ENCODE data around the gene STYXL2.

DNA sequence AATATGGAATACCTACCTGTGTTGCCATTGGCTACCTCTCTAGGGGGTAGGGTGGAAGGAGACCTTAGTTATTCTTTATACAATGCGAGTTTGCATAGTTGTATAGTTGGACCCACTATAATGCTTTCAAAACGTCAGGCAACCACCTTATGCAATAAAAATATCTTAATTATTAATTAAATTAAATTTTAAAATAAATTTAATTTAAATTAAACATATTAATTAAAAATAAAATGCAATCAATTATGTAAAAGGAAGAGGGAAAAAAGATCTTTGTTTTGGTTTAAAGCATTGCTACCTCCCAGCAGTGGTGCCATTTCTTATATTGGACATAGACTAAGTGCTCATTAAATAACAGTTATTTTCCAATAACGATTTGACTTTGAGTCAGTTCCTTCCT lies 26.0 kb upstream of the STYXL2 start:
- TF ChIP-seq, protein P1, sequence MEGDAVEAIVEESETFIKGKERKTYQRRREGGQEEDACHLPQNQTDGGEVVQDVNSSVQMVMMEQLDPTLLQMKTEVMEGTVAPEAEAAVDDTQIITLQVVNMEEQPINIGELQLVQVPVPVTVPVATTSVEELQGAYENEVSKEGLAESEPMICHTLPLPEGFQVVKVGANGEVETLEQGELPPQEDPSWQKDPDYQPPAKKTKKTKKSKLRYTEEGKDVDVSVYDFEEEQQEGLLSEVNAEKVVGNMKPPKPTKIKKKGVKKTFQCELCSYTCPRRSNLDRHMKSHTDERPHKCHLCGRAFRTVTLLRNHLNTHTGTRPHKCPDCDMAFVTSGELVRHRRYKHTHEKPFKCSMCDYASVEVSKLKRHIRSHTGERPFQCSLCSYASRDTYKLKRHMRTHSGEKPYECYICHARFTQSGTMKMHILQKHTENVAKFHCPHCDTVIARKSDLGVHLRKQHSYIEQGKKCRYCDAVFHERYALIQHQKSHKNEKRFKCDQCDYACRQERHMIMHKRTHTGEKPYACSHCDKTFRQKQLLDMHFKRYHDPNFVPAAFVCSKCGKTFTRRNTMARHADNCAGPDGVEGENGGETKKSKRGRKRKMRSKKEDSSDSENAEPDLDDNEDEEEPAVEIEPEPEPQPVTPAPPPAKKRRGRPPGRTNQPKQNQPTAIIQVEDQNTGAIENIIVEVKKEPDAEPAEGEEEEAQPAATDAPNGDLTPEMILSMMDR (IDR thresholded peaks at IDR 0.05; ENCODE audit: extremely low read depth in 1 of 2, insufficient read depth in 1 of 2, low read depth in 1 of 2, low read length in 2 of 2) = no peak
- no peak for TF ChIP-seq EZH2 (IDR thresholded peaks at IDR 0.05; ENCODE audit: borderline replicate concordance, low read depth, low read length, severe bottlenecking)
- no peak for TF ChIP-seq POLR2AphosphoS5 (IDR thresholded peaks at IDR 0.05; ENCODE audit: insufficient read depth, low read depth, low read length)

Measured in endothelial cell of umbilical vein (primary cell).